Tibial nerve (tissue), 4 donors: ENCODE results near the gene BACE2. TPM values are rescaled to one million over a fixed set of nuclear protein-coding genes. Genes with fewer than 3 reads are reported as not detected.

Experiments used
- DNase-seq, 2 donors: peaks; one replicate each; pipeline ENCODE4 v3.0.0-alpha.2; 2019; ENCODE audit warnings: low spot score in 2 of 2
- H3K27ac ChIP-seq, 4 donors: fragments of 200-600 bp; sonication (generic) in 3 of 4; one replicate each; pipeline ENCODE4 v1.5.1; 2017 to 2019; ENCODE audit warnings: mild to moderate bottlenecking in 1 of 4
- H3K27me3 ChIP-seq, 2 donors: fragments of 200-600 bp; sonication (generic) in 1 of 2; one replicate each; pipeline versions ENCODE4 v1.5.1 to v1.6.0; 2017 to 2019
- H3K36me3 ChIP-seq, 3 donors: fragments of 200-600 bp; sonication (generic); one replicate each; pipeline ENCODE4 v1.5.1; 2018 to 2019
- H3K4me1 ChIP-seq, 4 donors: fragments of 200-600 bp; sonication (generic) in 3 of 4; one replicate each; pipeline ENCODE4 v1.5.1; 2017 to 2019
- H3K4me3 ChIP-seq, 4 donors: fragments of 200-600 bp; sonication (generic) in 3 of 4; one replicate each; pipeline ENCODE4 v1.5.1; 2017 to 2019; ENCODE audit warnings: mild to moderate bottlenecking in 1 of 4, moderate library complexity in 1 of 4
- H3K9me3 ChIP-seq, 4 donors: fragments of 200-600 bp; sonication (generic) in 3 of 4; one replicate each; pipeline ENCODE4 v1.5.1; 2017 to 2019
- EP300 ChIP-seq, 2 donors: sonication (generic); formaldehyde crosslinking; IDR thresholded peaks; one replicate each; pipeline ENCODE4 v1.6.1; 2017; ENCODE audit warnings: antibody characterized with exemption in 2 of 2, mild to moderate bottlenecking in 1 of 2
- POLR2A ChIP-seq, 2 donors: fragments of 450-650 bp; IDR thresholded peaks; one replicate each; pipeline ENCODE4 v1.6.1; 2017; ENCODE audit warnings: antibody characterized with exemption in 2 of 2, mild to moderate bottlenecking in 2 of 2, moderate library complexity in 2 of 2
- WGBS, 2 donors: methylation state at CpG; one replicate each; pipeline ENCODE4 v1.1.5; 2018; 5-methylcytosine and 5-hydroxymethylcytosine counted together
- total RNA-seq, 4 donors: library from RNA; depleted of rRNA; stranded (reverse); fragments of >200 nt; gene quantifications; one replicate each; pipeline ENCODE4 v1.1.0, GENCODE V29; 2016
- TF ChIP-seq, protein P1 (sequence below), 5 experiments: fragments of 200-600 bp in 3 of 5; fragments of 450-650 bp in 2 of 5; sonication (generic) in 3 of 5; IDR thresholded peaks; one replicate each; pipeline ENCODE4 v1.5.1; 2016 to 2019; ENCODE audit warnings: antibody characterized with exemption in 5 of 5, mild to moderate bottlenecking in 3 of 5, moderate library complexity in 2 of 5

Gene BACE2
- total RNA-seq, 4 donors from 2014 or later = 69.5 to 96.9 (median 79.2) TPM

DNA sequence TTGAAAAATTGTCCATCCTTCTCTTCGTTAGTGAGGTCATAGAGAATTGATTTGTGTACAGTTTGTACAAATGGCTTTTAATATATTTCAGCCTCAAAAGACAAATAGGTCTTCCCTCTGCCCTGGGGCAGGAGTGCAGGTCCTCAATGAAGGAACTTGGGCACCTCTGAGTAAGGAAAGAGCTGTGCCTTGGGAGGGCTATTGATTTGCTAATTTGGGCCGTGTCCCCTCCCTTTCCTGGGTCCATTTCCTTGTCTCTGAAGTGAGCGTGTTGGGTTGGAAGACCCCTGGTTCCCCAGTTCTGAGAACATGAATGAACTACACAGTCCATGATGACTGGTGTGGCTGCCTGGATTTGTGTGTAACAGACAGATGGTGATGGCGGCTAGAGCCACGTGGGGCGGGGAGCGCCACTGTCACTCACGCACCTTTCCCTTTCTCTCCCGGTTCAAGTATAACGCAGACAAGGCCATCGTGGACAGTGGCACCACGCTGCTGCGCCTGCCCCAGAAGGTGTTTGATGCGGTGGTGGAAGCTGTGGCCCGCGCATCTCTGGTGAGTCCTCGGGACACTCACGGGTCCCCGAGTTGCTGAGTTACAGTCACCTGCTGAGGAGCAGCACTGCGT, 77.7 kb downstream of the BACE2 start:
- Histone ChIP-seq H3K9me3 (no peaks in the 10 kb centered on the region), H3K4me1 (peaks cover 0 to 12% (median 0%) of the 10 kb centered on the region in 4 donors), H3K27me3 (no peaks in the 10 kb centered on the region), H3K27ac (peak overlapping the region in 1 of 4 donors; percentile 20), H3K36me3 (peaks cover 0 to 70% (median 0%) of the 10 kb centered on the region in 3 donors), H3K4me3 (no peak overlapping the region)
- 93 to 94% methylated on average over 20 of the region's 20 CpGs for WGBS, 2 donors
- DNase-seq = no peak
- TF ChIP-seq EP300 (IDR thresholded peaks at IDR 0.05) (no peak), POLR2A (IDR thresholded peaks at IDR 0.05) (no peak)
- TF ChIP-seq, protein P1, sequence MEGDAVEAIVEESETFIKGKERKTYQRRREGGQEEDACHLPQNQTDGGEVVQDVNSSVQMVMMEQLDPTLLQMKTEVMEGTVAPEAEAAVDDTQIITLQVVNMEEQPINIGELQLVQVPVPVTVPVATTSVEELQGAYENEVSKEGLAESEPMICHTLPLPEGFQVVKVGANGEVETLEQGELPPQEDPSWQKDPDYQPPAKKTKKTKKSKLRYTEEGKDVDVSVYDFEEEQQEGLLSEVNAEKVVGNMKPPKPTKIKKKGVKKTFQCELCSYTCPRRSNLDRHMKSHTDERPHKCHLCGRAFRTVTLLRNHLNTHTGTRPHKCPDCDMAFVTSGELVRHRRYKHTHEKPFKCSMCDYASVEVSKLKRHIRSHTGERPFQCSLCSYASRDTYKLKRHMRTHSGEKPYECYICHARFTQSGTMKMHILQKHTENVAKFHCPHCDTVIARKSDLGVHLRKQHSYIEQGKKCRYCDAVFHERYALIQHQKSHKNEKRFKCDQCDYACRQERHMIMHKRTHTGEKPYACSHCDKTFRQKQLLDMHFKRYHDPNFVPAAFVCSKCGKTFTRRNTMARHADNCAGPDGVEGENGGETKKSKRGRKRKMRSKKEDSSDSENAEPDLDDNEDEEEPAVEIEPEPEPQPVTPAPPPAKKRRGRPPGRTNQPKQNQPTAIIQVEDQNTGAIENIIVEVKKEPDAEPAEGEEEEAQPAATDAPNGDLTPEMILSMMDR (IDR thresholded peaks at IDR 0.05) = no peak

DNA sequence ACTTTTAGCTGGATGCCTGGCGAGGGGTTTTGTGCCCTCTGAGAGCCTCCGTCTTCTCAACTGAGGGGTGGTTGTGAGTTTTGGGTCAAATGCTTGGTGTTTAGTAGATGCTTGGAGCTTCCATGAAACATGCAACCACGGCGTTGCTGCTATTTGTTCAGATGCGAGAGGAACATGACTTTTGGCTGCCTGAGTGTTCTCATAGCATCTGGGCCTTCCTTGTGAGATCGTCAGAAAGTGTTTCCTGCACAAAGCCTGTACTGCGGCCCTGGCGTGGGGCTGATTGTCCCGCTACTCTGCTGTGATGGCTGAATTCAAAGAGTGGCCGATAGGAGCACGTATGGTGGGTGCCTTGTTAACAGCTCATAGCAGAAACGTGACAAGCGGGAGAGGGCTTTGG, 78.8 kb downstream of the BACE2 start:
- peaks cover 0 to 72% (median 0%) of the 10 kb centered on the region in 3 donors for H3K36me3 ChIP-seq

DNA sequence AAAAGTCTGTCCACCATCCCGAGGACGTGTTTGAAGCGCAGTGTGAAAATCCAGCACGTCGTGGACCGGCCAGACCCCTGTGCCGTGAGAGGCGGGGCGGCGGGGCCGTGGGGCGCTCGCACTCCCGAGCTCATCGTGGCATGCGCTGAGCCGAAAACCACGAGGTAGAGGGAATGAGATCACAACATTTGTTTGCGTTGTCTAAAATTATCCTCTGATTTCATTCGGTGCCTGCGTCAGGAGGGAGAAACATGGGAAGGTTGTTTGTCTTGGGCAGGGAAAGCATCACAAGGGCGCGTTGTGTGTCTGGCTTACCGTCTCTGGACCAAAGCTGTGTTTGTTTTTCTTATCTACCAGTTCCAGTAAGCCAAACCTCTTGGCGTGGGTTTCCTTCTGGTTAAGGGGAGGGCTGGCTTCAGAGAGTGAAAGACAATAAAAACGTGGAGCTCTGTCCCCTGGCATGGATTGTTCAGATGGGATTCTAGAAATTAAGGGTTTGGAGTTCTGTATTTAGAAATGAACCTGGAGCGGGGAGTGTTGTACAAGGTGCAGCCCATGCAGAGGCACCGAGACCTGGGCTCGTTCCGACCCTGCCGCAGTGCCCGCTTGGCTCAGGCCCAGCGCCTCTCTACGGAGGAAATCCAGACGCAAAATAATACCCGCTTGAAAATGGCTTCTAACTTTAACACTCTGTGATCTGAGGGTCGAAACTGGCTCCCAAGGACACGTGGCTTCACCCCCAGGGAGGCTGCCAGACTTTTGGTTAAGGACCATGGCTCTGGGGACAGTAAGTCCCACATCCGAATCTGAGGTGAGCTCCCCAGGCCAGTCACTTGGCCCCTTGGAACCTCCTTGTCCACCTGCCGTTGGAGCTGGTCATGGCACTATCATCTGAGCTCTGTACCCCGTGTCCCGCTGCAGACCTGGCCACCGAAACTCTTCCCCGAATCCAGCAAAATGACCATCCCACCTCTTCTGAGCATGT, 79.9 kb downstream of the BACE2 start:
- Histone ChIP-seq H3K36me3 (peaks cover 0 to 75% (median 0%) of the 10 kb centered on the region in 3 donors), H3K27ac (peak overlapping the region; percentile 17 to 81 (median 40)), H3K9me3 (no peaks in the 10 kb centered on the region), H3K27me3 (no peaks in the 10 kb centered on the region), H3K4me1 (peaks cover 0 to 12% (median 0%) of the 10 kb centered on the region in 4 donors), H3K4me3 (no peak overlapping the region)
- WGBS, 2 donors = 79 to 87% methylated on average over 44 of the region's 44 CpGs
- TF ChIP-seq POLR2A (IDR thresholded peaks at IDR 0.05) (peak in 1 of 2 donors; percentile 23), EP300 (IDR thresholded peaks at IDR 0.05) (peak; percentile 65 to 85)
- TF ChIP-seq, protein P1 (IDR thresholded peaks at IDR 0.05) = no peak
- peak in 1 of 2 donors; percentile 58 for DNase-seq

More for the DNA sequence above, 78.8 kb downstream of the BACE2 start:
- H3K4me3 ChIP-seq = no peak overlapping the region
- H3K27ac ChIP-seq = peak overlapping the region in 3 of 4 donors; percentile 17 to 81 (median 49)
- peaks cover 0 to 12% (median 0%) of the 10 kb centered on the region in 4 donors for H3K4me1 ChIP-seq
- H3K27me3 ChIP-seq = no peaks in the 10 kb centered on the region
- TF ChIP-seq EP300 (IDR thresholded peaks at IDR 0.05) (no peak), POLR2A (IDR thresholded peaks at IDR 0.05) (no peak)
- 87 to 91% methylated on average over 13 of the region's 13 CpGs for WGBS, 2 donors
- DNase-seq = no peak
- H3K9me3 ChIP-seq = no peaks in the 10 kb centered on the region

DNA sequence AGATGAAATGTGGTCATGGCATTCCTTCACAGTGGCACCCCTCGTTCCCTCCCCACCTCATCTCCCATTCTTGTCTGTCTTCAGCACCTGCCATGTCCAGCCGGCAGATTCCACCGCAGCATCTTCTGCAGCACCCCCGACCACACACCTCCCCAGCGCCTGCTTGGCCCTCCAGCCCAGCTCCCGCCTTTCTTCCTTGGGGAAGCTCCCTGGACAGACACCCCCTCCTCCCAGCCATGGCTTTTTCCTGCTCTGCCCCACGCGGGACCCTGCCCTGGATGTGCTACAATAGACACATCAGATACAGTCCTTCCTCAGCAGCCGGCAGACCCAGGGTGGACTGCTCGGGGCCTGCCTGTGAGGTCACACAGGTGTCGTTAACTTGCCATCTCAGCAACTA, 81.5 kb downstream of the BACE2 start:
- Histone ChIP-seq H3K27me3 (no peaks in the 10 kb centered on the region), H3K36me3 (peaks cover 0 to 80% (median 2%) of the 10 kb centered on the region in 3 donors), H3K4me3 (no peak overlapping the region), H3K27ac (peak overlapping the region in 3 of 4 donors; percentile 14 to 81 (median 78)), H3K4me1 (peaks cover 0 to 12% (median 0%) of the 10 kb centered on the region in 4 donors), H3K9me3 (peaks cover 0 to 12% (median 0%) of the 10 kb centered on the region in 4 donors)
- TF ChIP-seq POLR2A (IDR thresholded peaks at IDR 0.05) (no peak), EP300 (IDR thresholded peaks at IDR 0.05) (no peak)
- TF ChIP-seq, protein P1 (IDR thresholded peaks at IDR 0.05) = no peak
- WGBS, 2 donors = 92 to 94% methylated on average over 11 of the region's 11 CpGs
- DNase-seq = no peak

DNA sequence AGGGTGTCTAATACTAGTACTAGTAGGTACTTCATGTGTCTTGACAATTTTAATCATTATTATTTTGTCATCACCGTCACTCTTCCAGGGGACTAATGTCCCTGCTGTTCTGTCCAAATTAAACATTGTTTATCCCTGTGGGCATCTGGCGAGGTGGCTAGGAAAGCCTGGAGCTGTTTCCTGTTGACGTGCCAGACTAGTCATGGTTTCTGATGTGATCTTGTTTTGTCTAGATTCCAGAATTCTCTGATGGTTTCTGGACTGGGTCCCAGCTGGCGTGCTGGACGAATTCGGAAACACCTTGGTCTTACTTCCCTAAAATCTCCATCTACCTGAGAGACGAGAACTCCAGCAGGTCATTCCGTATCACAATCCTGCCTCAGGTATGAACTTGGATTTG, 82.6 kb downstream of the BACE2 start:
- TF ChIP-seq, protein P1 (IDR thresholded peaks at IDR 0.05) = no peak
- TF ChIP-seq POLR2A (IDR thresholded peaks at IDR 0.05) (no peak), EP300 (IDR thresholded peaks at IDR 0.05) (peak; percentile 54 to 59)
- Histone ChIP-seq H3K27me3 (no peaks in the 10 kb centered on the region), H3K4me1 (peaks cover 0 to 12% (median 0%) of the 10 kb centered on the region in 4 donors), H3K9me3 (peaks cover 0 to 13% (median 0%) of the 10 kb centered on the region in 4 donors), H3K36me3 (peaks cover 0 to 85% (median 2%) of the 10 kb centered on the region in 3 donors), H3K4me3 (no peak overlapping the region), H3K27ac (peak overlapping the region; percentile 24 to 81 (median 68))
- no peak for DNase-seq
- WGBS, 2 donors = 57 to 79% methylated on average over 8 of the region's 8 CpGs
